HG03066 (cell line): ENCODE measurements around the gene SLX9.

Experiments
- ATAC-seq: cut with Tn5 transposase; IDR thresholded peaks from one replicate; pipeline ENCODE4 v1.9.1; 2021; ENCODE audit warnings: low read depth; ENCODE audit not compliant: unreplicated experiment

SLX9 gene

GRCh38 chr21:44957047-44957831 lies 17.4 kb downstream of the SLX9 start:
- ATAC-seq = no peak

GRCh38 chr21:44957901-44958451 lies 18.1 kb downstream of the SLX9 start:
- ATAC-seq = no peak

GRCh38 chr21:44958471-44959191 lies 18.8 kb downstream of the SLX9 start:
- ATAC-seq = no peak

GRCh38 chr21:44959376-44960091 lies 19.7 kb downstream of the SLX9 start:
- ATAC-seq = no peak

GRCh38 chr21:44960141-44961092 lies 20.6 kb downstream of the SLX9 start:
- no peak for ATAC-seq

- no peak for ATAC-seq
Measured at GRCh38 chr21:44962403-44962966, 22.7 kb downstream of the SLX9 start.

GRCh38 chr21:44964381-44964780 lies 24.6 kb downstream of the SLX9 start:
- no peak for ATAC-seq

GRCh38 chr21:44965251-44966022 lies 25.6 kb downstream of the SLX9 start:
- ATAC-seq = no peak

- no peak for ATAC-seq
Measured at GRCh38 chr21:44966135-44967081, 26.6 kb downstream of the SLX9 start.

- no peak for ATAC-seq
Measured at GRCh38 chr21:44967082-44968047, 27.5 kb downstream of the SLX9 start.

GRCh38 chr21:44969066-44969670 lies 29.3 kb downstream of the SLX9 start:
- no peak for ATAC-seq

- no peak for ATAC-seq
Measured at GRCh38 chr21:44969931-44970755, 30.3 kb downstream of the SLX9 start.

- no peak for ATAC-seq
Measured at GRCh38 chr21:44970766-44971671, 31.2 kb downstream of the SLX9 start.

- ATAC-seq = no peak
Measured at GRCh38 chr21:44971672-44971995, 31.8 kb downstream of the SLX9 start.
